22Rv1 (cell line): Measurements from ENCODE around the gene ABTB2.

Experiments
- ZFX ChIP-seq: fragments of 450-650 bp; IDR thresholded peaks from 2 replicates; pipeline ENCODE4 v1.6.1; 2017; ENCODE audit warnings: antibody characterized with exemption, borderline replicate concordance
- TF ChIP-seq, protein P1 (sequence below): fragments of 450-650 bp; IDR thresholded peaks from 2 replicates; pipeline ENCODE4 v1.5.1; 2017; ENCODE audit warnings: mild to moderate bottlenecking

GRCh38 chr11:34147581-34147980, 210.2 kb downstream of the ABTB2 start:
- TF ChIP-seq, protein P1, sequence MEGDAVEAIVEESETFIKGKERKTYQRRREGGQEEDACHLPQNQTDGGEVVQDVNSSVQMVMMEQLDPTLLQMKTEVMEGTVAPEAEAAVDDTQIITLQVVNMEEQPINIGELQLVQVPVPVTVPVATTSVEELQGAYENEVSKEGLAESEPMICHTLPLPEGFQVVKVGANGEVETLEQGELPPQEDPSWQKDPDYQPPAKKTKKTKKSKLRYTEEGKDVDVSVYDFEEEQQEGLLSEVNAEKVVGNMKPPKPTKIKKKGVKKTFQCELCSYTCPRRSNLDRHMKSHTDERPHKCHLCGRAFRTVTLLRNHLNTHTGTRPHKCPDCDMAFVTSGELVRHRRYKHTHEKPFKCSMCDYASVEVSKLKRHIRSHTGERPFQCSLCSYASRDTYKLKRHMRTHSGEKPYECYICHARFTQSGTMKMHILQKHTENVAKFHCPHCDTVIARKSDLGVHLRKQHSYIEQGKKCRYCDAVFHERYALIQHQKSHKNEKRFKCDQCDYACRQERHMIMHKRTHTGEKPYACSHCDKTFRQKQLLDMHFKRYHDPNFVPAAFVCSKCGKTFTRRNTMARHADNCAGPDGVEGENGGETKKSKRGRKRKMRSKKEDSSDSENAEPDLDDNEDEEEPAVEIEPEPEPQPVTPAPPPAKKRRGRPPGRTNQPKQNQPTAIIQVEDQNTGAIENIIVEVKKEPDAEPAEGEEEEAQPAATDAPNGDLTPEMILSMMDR = no peak
- no peak for TF ChIP-seq ZFX
